Stimulated activated CD4-positive, alpha-beta T cell treated with anti-CD3 and anti-CD28 coated beads, TNF-alpha, amount 100 ng/mL, for 1 hour (primary cell): ENCODE results near the gene RHOU.
"Not testable (repeated sequence)": the region's sequence is repeated elsewhere in the genome, so short reads cannot be mapped to it uniquely, and the experiment has no call there.

Source experiments
- DNase-seq, 3 donors: peaks; one replicate each; pipeline ENCODE4 v3.0.0-alpha.2; 2020; ENCODE audit warnings: low read depth in 3 of 3, low spot score in 1 of 3

The RHOU gene

GRCh38 chr1:228734881-228735801 lies at the start of gene RHOU:
Gene RHOU (plus strand): TSS chr1:228735479. CDS start chr1:228735743, 264 bp downstream.
- DNase-seq: peak; percentile 11 to 63 (median 30)

- no peak for DNase-seq
These were observed 47.7 kb upstream of the RHOU start for GRCh38 chr1:228687587-228687986.

- DNase-seq: no peak
These were observed 46.0 kb upstream of the RHOU start for GRCh38 chr1:228689255-228689654.

- no peak for DNase-seq
These were observed 44.1 kb upstream of the RHOU start for GRCh38 chr1:228691211-228691610.

GRCh38 chr1:228691926-228692325 lies 43.4 kb upstream of the RHOU start:
- no peak for DNase-seq

GRCh38 chr1:228694447-228694846 lies 40.8 kb upstream of the RHOU start:
- DNase-seq: not testable (repeated sequence)

GRCh38 chr1:228695015-228695955 lies 40.0 kb upstream of the RHOU start:
- DNase-seq: no peak

GRCh38 chr1:228697207-228698016 lies 37.9 kb upstream of the RHOU start:
- DNase-seq: no peak

- DNase-seq: no peak
These were observed 37.3 kb upstream of the RHOU start for GRCh38 chr1:228698017-228698329.

GRCh38 chr1:228702433-228702832 lies 32.8 kb upstream of the RHOU start:
- no peak for DNase-seq

GRCh38 chr1:228706305-228706704 lies 29.0 kb upstream of the RHOU start:
- no peak for DNase-seq

GRCh38 chr1:228717081-228717480 lies 18.2 kb upstream of the RHOU start:
- no peak for DNase-seq

- no peak for DNase-seq
These were observed 13.9 kb upstream of the RHOU start for GRCh38 chr1:228721407-228721806.

- DNase-seq: no peak
These were observed 12.0 kb upstream of the RHOU start for GRCh38 chr1:228723287-228723686.

GRCh38 chr1:228723921-228724320 lies 11.4 kb upstream of the RHOU start:
- DNase-seq: no peak

- no peak for DNase-seq
These were observed 10.1 kb upstream of the RHOU start for GRCh38 chr1:228725178-228725577.

GRCh38 chr1:228727681-228728171 lies 7.6 kb upstream of the RHOU start:
- DNase-seq: no peak

GRCh38 chr1:228732426-228732825 lies 2.9 kb upstream of the RHOU start:
- DNase-seq: no peak

GRCh38 chr1:228733576-228733975 lies 1.7 kb upstream of the RHOU start:
- DNase-seq: no peak

- peak in 1 of 3 donors; percentile 5 for DNase-seq
These were observed 750 bp downstream of the RHOU start for GRCh38 chr1:228735871-228736586.
